ENCODE measurements around the gene DYDC2.

GRCh38 chr10:80406204-80406603 lies 49.6 kb downstream of the DYDC2 start:
- TF ChIP-seq, protein P1, sequence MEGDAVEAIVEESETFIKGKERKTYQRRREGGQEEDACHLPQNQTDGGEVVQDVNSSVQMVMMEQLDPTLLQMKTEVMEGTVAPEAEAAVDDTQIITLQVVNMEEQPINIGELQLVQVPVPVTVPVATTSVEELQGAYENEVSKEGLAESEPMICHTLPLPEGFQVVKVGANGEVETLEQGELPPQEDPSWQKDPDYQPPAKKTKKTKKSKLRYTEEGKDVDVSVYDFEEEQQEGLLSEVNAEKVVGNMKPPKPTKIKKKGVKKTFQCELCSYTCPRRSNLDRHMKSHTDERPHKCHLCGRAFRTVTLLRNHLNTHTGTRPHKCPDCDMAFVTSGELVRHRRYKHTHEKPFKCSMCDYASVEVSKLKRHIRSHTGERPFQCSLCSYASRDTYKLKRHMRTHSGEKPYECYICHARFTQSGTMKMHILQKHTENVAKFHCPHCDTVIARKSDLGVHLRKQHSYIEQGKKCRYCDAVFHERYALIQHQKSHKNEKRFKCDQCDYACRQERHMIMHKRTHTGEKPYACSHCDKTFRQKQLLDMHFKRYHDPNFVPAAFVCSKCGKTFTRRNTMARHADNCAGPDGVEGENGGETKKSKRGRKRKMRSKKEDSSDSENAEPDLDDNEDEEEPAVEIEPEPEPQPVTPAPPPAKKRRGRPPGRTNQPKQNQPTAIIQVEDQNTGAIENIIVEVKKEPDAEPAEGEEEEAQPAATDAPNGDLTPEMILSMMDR (conservative IDR thresholded peaks at IDR 0.05): no peak
- TF ChIP-seq EZH2 (IDR thresholded peaks at IDR 0.05; ENCODE audit: low read depth): no peak

Measured in PC-9 (cell line).